Hepatocyte (in vitro differentiated cells): Measurements from ENCODE around the gene FAM135A.

Source experiments
- CTCF ChIP-seq: fragments of 200-600 bp; sonication (generic); IDR thresholded peaks from 2 replicates; pipeline ENCODE4 v1.5.1; 2016; ENCODE audit warnings: antibody characterized with exemption, mild to moderate bottlenecking; ENCODE audit not compliant: poor library complexity
- EZH2 ChIP-seq: fragments of 200-600 bp; sonication (generic); IDR thresholded peaks from 2 replicates; pipeline ENCODE4 v1.6.1; 2016; ENCODE audit warnings: antibody characterized with exemption, mild to moderate bottlenecking, borderline replicate concordance

DNA sequence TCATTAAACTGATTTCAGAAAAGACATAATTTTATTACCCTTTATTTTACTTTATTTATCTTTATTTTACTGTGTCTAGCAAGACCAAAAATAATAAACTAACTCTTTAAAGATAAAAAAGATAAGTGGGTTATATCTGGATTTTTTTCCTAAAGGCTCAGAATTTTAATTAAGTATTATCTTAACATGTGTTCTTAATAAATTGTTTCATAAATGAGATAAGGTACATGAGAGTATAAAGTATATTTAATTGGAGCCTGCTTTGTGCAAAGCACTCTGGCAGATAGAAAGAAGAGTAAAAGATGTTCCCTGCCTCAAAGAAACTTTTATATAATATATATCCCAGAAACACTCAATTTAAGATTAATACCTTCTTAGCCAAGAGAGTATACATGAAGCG is 8.7 kb upstream of the FAM135A start:
- TF ChIP-seq CTCF (no peak), EZH2 (no peak)
